CD4-positive, alpha-beta T cell (primary cell): ENCODE results near the gene TIPRL. TPM values are rescaled to one million over a fixed set of nuclear protein-coding genes. Genes with fewer than 3 reads are reported as not detected.

Source experiments
- ATAC-seq: fragments of 200-7000 bp; cut with Tn5 transposase; one replicate; pipeline ENCODE4 v1.10.0; 2022; ENCODE audit warnings: mild to moderate bottlenecking; ENCODE audit not compliant: poor library complexity
- CTCF ChIA-PET: fragments of 350-600 bp; sonication (Branson Sonifier 250); formaldehyde crosslinking; loops from one replicate; lab custom pipeline; 2021; ENCODE audit warnings: antibody characterized with exemption, inconsistent platforms; lab: Charles Lee
- POLR2A ChIA-PET: fragments of 350-600 bp; sonication (Branson Sonifier 250); formaldehyde crosslinking; loops from one replicate; lab custom pipeline; 2021; ENCODE audit warnings: antibody characterized with exemption, inconsistent platforms; lab: Charles Lee
- DNase-seq, 14 experiments: peaks; one replicate each; pipeline ENCODE4 v3.0.0-alpha.2; 2013 to 2020; ENCODE audit warnings: mixed read lengths in 2 of 14
- H3K27ac ChIP-seq, 2 donors: one replicate each; pipeline versions ENCODE4 v1.5.1 to v1.7.0; 2013; ENCODE audit warnings: low read length in 2 of 2, low read depth in 1 of 2, mild to moderate bottlenecking in 1 of 2
- H3K27me3 ChIP-seq, 2 experiments: 1 replicate in 1 of 2; 2 replicates in 1 of 2; pipeline versions ENCODE4 v1.6.1 to v1.7.0; 2013; ENCODE audit warnings: low read length in 2 of 2, control low read depth in 1 of 2, mild to moderate bottlenecking in 1 of 2, moderate library complexity in 1 of 2; ENCODE audit not compliant: insufficient read depth in 2 of 2, control insufficient read depth in 1 of 2
- H3K36me3 ChIP-seq: one replicate; pipeline ENCODE4 v1.6.1; 2013; ENCODE audit warnings: low read length, control low read depth; ENCODE audit not compliant: insufficient read depth
- H3K4me1 ChIP-seq: one replicate; pipeline ENCODE4 v1.6.1; 2013; ENCODE audit warnings: low read length, control low read depth; ENCODE audit not compliant: insufficient read depth
- H3K4me3 ChIP-seq: one replicate; pipeline ENCODE4 v1.5.1; 2013; ENCODE audit warnings: mild to moderate bottlenecking, low read length, moderate library complexity
- H3K9me3 ChIP-seq, 2 experiments: 1 replicate in 1 of 2; 2 replicates in 1 of 2; pipeline versions ENCODE4 v1.6.1 to v1.7.0; 2013; ENCODE audit warnings: low read length in 2 of 2, mild to moderate bottlenecking in 2 of 2, control low read depth in 1 of 2, moderate library complexity in 1 of 2; ENCODE audit not compliant: control insufficient read depth in 1 of 2, insufficient read depth in 1 of 2
- H3K27ac Mint-ChIP-seq: one replicate; pipeline ENCODE4 v1.8.0; 2020; ENCODE audit warnings: mixed read lengths
- H3K27me3 Mint-ChIP-seq: one replicate; pipeline ENCODE4 v1.8.0; 2021; ENCODE audit warnings: mixed read lengths
- H3K36me3 Mint-ChIP-seq: one replicate; pipeline ENCODE4 v1.8.0; 2021; ENCODE audit warnings: low read depth, mixed read lengths
- H3K4me1 Mint-ChIP-seq: one replicate; pipeline ENCODE4 v1.8.0; 2021; ENCODE audit warnings: low read depth, mixed read lengths
- H3K4me3 Mint-ChIP-seq: one replicate; pipeline ENCODE4 v1.8.0; 2020; ENCODE audit warnings: mild to moderate bottlenecking, mixed read lengths
- H3K9me3 Mint-ChIP-seq: one replicate; pipeline ENCODE4 v1.8.0; 2020; ENCODE audit warnings: mixed read lengths
- CTCF ChIP-seq: fragments of 200-600 bp; IDR thresholded peaks from one replicate; pipeline ENCODE4 v1.8.0; 2022; ENCODE audit warnings: antibody characterized with exemption, mild to moderate bottlenecking
- intact Hi-C, 2 experiments: fragments of 100-400 bp; cut with DNase I in 1 of 2; cut with micrococcal nuclease in 1 of 2; formaldehyde crosslinking; loops; one replicate each; pipeline versions ENCODE4 v1.15.1 to v1.9.0; 2023 to 2025; cut with DNase I, micrococcal nuclease
- total RNA-seq, 174 experiments: library from RNA in 2 of 174; stranded (reverse) in 2 of 174; gene quantifications; one replicate each; pipeline ENCODE4 v1.2.3 and lab custom pipeline; 2021 to 2026

The TIPRL gene
- total RNA-seq, 2 experiments from 2014 or later = 15.8 to 16.4 TPM

DNA sequence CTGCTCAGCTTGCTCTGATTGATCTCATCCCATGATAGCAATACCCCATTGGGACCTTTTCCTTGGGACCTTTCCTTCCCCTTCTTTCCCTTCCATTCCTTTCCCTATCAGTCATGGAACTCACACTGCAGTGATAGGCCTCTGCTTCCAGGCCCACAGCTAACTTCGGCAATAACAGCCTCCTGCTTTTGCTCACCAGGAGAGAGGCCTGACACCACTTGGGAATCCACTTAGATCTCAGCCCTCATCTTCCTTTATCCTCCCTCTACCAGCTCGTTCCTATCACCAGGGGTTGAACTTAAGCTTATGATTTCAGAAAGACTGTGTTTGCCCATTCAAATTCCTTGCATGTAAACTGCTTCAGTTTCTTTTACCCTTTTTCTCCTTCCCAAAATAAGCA lies 11.0 kb upstream of the TIPRL start:
- intact Hi-C loops = no loop called here
- Histone ChIP-seq H3K27me3 (peaks cover 0 to 3% of the 10 kb centered on the region in 2 experiments), H3K4me1 (no peaks in the 10 kb centered on the region), H3K27ac (no peak overlapping the region), H3K4me3 (no peak overlapping the region), H3K36me3 (no peaks in the 10 kb centered on the region), H3K9me3 (no peaks in the 10 kb centered on the region)
- Mint-ChIP-seq H3K36me3 (no peaks in the 10 kb centered on the region), H3K4me1 (no peaks in the 10 kb centered on the region), H3K27me3 (peaks cover 13% of the 10 kb centered on the region), H3K9me3 (no peaks in the 10 kb centered on the region), H3K4me3 (no peak overlapping the region), H3K27ac (no peak overlapping the region)
- POLR2A ChIA-PET = no interaction called here
- CTCF ChIA-PET = no interaction called here
- TF ChIP-seq CTCF = no peak
- no peak for ATAC-seq
- DNase-seq = no peak

- DNase-seq (no peak), ATAC-seq (no peak)
- Mint-ChIP-seq H3K27ac (no peak overlapping the region), H3K9me3 (no peaks in the 10 kb centered on the region), H3K27me3 (peaks cover 23% of the 10 kb centered on the region), H3K36me3 (no peaks in the 10 kb centered on the region), H3K4me3 (no peak overlapping the region), H3K4me1 (no peaks in the 10 kb centered on the region)
- Histone ChIP-seq H3K9me3 (no peaks in the 10 kb centered on the region), H3K4me1 (no peaks in the 10 kb centered on the region), H3K27me3 (peaks cover 4 to 7% of the 10 kb centered on the region in 2 experiments), H3K4me3 (no peak overlapping the region), H3K27ac (no peak overlapping the region), H3K36me3 (no peaks in the 10 kb centered on the region)
- no peak for TF ChIP-seq CTCF
- POLR2A ChIA-PET = no interaction called here
- intact Hi-C loops = loop anchor here (10.0 kb wide), 2 partner anchors 1194 to 1904 kb away; partner anchors contain the start of genes BLZF1 (in 1 of the 2), KIFAP3 (in 1 of the 2) and NME7 (in 1 of the 2)
- CTCF ChIA-PET = no interaction called here
Measured at GRCh38 chr1:168170564-168171508, 7.9 kb upstream of the TIPRL start.

DNA sequence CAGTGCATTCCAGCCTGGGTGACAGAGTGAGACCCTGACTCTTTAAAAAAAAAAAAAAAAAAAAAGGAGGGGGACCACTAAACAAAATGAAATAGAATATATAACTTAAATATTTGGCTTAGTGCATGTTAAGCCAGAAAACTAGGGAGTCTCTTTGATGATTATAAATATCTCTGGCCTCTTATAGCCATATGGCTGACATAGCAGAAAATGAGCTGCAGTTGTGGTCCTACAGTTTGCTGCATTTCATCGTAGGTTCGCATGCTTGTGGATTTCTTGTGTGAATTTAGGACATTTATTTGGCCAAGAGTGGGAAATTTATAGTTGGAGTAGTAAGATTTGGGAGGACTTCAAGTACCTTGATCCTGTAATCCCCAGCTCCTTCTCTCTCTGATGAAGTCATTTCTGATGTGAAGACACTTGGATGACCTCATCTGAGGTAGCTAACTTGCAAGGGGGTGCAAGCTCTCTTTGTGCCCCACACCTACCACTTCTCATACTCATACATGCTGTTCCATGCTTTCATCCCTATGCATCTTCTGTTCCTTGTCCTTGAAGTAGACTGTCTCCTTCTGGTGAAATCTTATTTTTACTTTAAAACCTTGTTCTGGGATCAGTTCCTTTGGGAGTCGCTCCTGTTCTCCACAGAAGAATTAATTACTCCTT lies 6.4 kb upstream of the TIPRL start:
- Mint-ChIP-seq H3K4me1 (no peaks in the 10 kb centered on the region), H3K27me3 (peaks cover 23% of the 10 kb centered on the region), H3K36me3 (no peaks in the 10 kb centered on the region), H3K4me3 (no peak overlapping the region), H3K27ac (no peak overlapping the region), H3K9me3 (no peaks in the 10 kb centered on the region)
- intact Hi-C loops = loop anchor here (10.0 kb wide), 2 partner anchors 1192 to 1902 kb away; partner anchors contain the start of genes BLZF1 (in 1 of the 2), KIFAP3 (in 1 of the 2) and NME7 (in 1 of the 2)
- Histone ChIP-seq H3K4me3 (no peak overlapping the region), H3K4me1 (no peaks in the 10 kb centered on the region), H3K27ac (no peak overlapping the region), H3K36me3 (no peaks in the 10 kb centered on the region), H3K9me3 (no peaks in the 10 kb centered on the region), H3K27me3 (peaks cover 4 to 7% of the 10 kb centered on the region in 2 experiments)
- ChIA-PET CTCF (interaction anchor here (0.7 kb wide), 1 partner anchor 61 kb away, joined by 3 read pairs; no protein-coding TSS in a partner anchor), POLR2A (no interaction called here)
- DNase-seq = no peak
- ATAC-seq = no peak
- TF ChIP-seq CTCF = no peak
